Mesenchymal stem cell (in vitro differentiated cells and primary cell): ENCODE measurements around the gene BCR.

Experiments
- DNase-seq: peaks from one replicate; pipeline ENCODE4 v3.0.0-alpha.2; 2013
- H2AFZ ChIP-seq: one replicate; pipeline ENCODE4 v1.6.1; 2013; ENCODE audit warnings: low read depth, mild to moderate bottlenecking, control low read depth, inconsistent platforms, low read length, moderate library complexity
- H2AK5ac ChIP-seq: 2 replicates; pipeline ENCODE4 v1.6.1; 2013; ENCODE audit warnings: low read length, moderate library complexity, mild to moderate bottlenecking, inconsistent platforms; ENCODE audit not compliant: severe bottlenecking
- H2BK120ac ChIP-seq: one replicate; pipeline ENCODE4 v1.6.1; 2013; ENCODE audit warnings: low read depth, mild to moderate bottlenecking, inconsistent platforms, low read length, moderate library complexity
- H2BK12ac ChIP-seq, 2 experiments: one replicate each; pipeline ENCODE4 v1.6.1; 2013; ENCODE audit warnings: inconsistent platforms in 2 of 2, low read length in 2 of 2, mild to moderate bottlenecking in 2 of 2, moderate library complexity in 2 of 2, control low read depth in 1 of 2
- H2BK15ac ChIP-seq: one replicate; pipeline ENCODE4 v1.6.1; 2013; ENCODE audit warnings: mild to moderate bottlenecking, low read depth, inconsistent platforms; ENCODE audit not compliant: poor library complexity, severe bottlenecking
- H2BK5ac ChIP-seq: 2 replicates; pipeline ENCODE4 v1.6.1; 2013; ENCODE audit warnings: low read depth, mild to moderate bottlenecking, low read length, control low read depth, inconsistent platforms; ENCODE audit not compliant: poor library complexity, severe bottlenecking
- H3K14ac ChIP-seq, 2 experiments: one replicate each; pipeline ENCODE4 v1.6.1; 2013; ENCODE audit warnings: inconsistent platforms in 2 of 2, low read length in 2 of 2, control low read depth in 1 of 2, mild to moderate bottlenecking in 1 of 2, moderate library complexity in 1 of 2
- H3K18ac ChIP-seq, 2 experiments: one replicate each; pipeline ENCODE4 v1.6.1; 2013; ENCODE audit warnings: inconsistent platforms in 2 of 2, low read length in 2 of 2, control low read depth in 1 of 2, low read depth in 1 of 2, mild to moderate bottlenecking in 1 of 2
- H3K23ac ChIP-seq, 2 experiments: one replicate each; pipeline ENCODE4 v1.6.1; 2013; ENCODE audit warnings: inconsistent platforms in 2 of 2, low read length in 2 of 2, mild to moderate bottlenecking in 2 of 2, moderate library complexity in 2 of 2, control low read depth in 1 of 2
- H3K27ac ChIP-seq: 2 replicates; pipeline ENCODE4 v1.5.1; 2013; ENCODE audit warnings: mild to moderate bottlenecking, moderate library complexity, low read length, control low read depth, inconsistent platforms; ENCODE audit not compliant: poor library complexity, severe bottlenecking
- H3K27me3 ChIP-seq, 2 experiments: 2 replicates each; pipeline versions ENCODE4 v1.6.1 to v1.7.0; 2013; ENCODE audit warnings: low read length in 2 of 2, mild to moderate bottlenecking in 2 of 2, moderate library complexity in 2 of 2, control low read depth in 1 of 2, inconsistent platforms in 1 of 2; ENCODE audit not compliant: control insufficient read depth in 1 of 2, insufficient read depth in 1 of 2
- H3K36me3 ChIP-seq, 2 experiments: 2 replicates each; pipeline versions ENCODE4 v1.6.1 to v1.7.0; 2013; ENCODE audit warnings: low read length in 2 of 2, control low read depth in 1 of 2, inconsistent platforms in 1 of 2, low read depth in 1 of 2, mild to moderate bottlenecking in 1 of 2; ENCODE audit not compliant: insufficient read depth in 2 of 2, control insufficient read depth in 1 of 2
- H3K4ac ChIP-seq, 2 experiments: one replicate each; pipeline ENCODE4 v1.6.1; 2013; ENCODE audit warnings: inconsistent platforms in 2 of 2, low read length in 2 of 2, mild to moderate bottlenecking in 2 of 2, moderate library complexity in 2 of 2, control low read depth in 1 of 2, low read depth in 1 of 2
- H3K4me1 ChIP-seq: 2 replicates; pipeline ENCODE4 v1.6.1; 2013; ENCODE audit warnings: low read depth, low read length, control low read depth; ENCODE audit not compliant: control insufficient read depth, insufficient read depth
- H3K4me2 ChIP-seq: 2 replicates; pipeline ENCODE4 v1.6.1; 2013; ENCODE audit warnings: low read length, mild to moderate bottlenecking, inconsistent platforms; ENCODE audit not compliant: poor library complexity, severe bottlenecking
- H3K4me3 ChIP-seq, 2 experiments: 2 replicates each; pipeline versions ENCODE4 v1.5.1 to v1.7.0; 2013; ENCODE audit warnings: low read length in 2 of 2, mild to moderate bottlenecking in 2 of 2, control low read depth in 1 of 2, low read depth in 1 of 2; ENCODE audit not compliant: insufficient read depth in 1 of 2
- H3K79me1 ChIP-seq: replicated peaks from 2 replicates; pipeline ENCODE4 v1.6.1; 2013; ENCODE audit warnings: mild to moderate bottlenecking, control low read depth, low read length, inconsistent platforms; ENCODE audit not compliant: poor library complexity, severe bottlenecking
- H3K9ac ChIP-seq: 2 replicates; pipeline ENCODE4 v1.7.0; 2013; ENCODE audit warnings: mild to moderate bottlenecking, low read length, moderate library complexity
- H3K9me3 ChIP-seq: 2 replicates; pipeline ENCODE4 v1.7.0; 2013; ENCODE audit warnings: mild to moderate bottlenecking, low read length; ENCODE audit not compliant: control insufficient read depth
- H4K8ac ChIP-seq: one replicate; pipeline ENCODE4 v1.6.1; 2013; ENCODE audit warnings: inconsistent platforms, mild to moderate bottlenecking, low read length, moderate library complexity
- H4K91ac ChIP-seq: one replicate; pipeline ENCODE4 v1.6.1; 2013; ENCODE audit warnings: mild to moderate bottlenecking, low read length, inconsistent platforms
- WGBS: methylation state at CpG from one replicate; pipeline ENCODE4 v1.1.7; 2013; ENCODE audit warnings: mixed read lengths; 5-methylcytosine and 5-hydroxymethylcytosine counted together

Gene BCR

DNA sequence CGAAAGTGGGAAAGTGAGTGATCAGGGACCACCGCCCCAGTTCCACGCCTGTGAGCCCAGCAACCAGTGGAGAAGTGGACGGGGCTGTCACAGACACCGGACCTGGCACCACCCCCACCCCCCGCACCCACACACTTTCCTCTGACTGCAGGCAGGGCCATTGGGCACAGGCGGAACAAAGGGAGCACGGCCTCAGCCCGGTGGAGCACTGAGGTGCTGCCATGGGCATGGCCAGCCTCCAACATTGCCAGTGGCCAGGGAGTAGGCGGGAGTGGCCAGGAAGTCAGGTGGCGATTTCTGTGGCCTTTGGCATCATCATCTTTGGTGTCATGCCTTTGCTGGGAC lies 78.5 kb downstream of the BCR start:
- Histone ChIP-seq H2BK15ac (no peak overlapping the region), H3K18ac (no peak overlapping the region), H2BK120ac (no peak overlapping the region), H3K36me3 (peaks cover 44 to 79% of the 10 kb centered on the region in 2 experiments), H2AK5ac (no peak overlapping the region), H3K14ac (no peak overlapping the region), H3K23ac (no peak overlapping the region), H3K27ac (no peak overlapping the region), H2BK5ac (no peak overlapping the region), H4K8ac (no peak overlapping the region), H4K91ac (no peak overlapping the region), H3K4me2 (no peak overlapping the region), H3K4me1 (peaks cover 5% of the 10 kb centered on the region), H3K4me3 (no peak overlapping the region), H3K4ac (no peak overlapping the region), H3K9me3 (no peaks in the 10 kb centered on the region), H3K79me1 (peaks cover 34% of the 10 kb centered on the region), H3K9ac (no peak overlapping the region), H3K27me3 (no peaks in the 10 kb centered on the region), H2BK12ac (no peak overlapping the region), H2AFZ (no peak overlapping the region)
- over 99% methylated on average over 11 of the region's 11 CpGs for WGBS
- DNase-seq, result no peak

DNA sequence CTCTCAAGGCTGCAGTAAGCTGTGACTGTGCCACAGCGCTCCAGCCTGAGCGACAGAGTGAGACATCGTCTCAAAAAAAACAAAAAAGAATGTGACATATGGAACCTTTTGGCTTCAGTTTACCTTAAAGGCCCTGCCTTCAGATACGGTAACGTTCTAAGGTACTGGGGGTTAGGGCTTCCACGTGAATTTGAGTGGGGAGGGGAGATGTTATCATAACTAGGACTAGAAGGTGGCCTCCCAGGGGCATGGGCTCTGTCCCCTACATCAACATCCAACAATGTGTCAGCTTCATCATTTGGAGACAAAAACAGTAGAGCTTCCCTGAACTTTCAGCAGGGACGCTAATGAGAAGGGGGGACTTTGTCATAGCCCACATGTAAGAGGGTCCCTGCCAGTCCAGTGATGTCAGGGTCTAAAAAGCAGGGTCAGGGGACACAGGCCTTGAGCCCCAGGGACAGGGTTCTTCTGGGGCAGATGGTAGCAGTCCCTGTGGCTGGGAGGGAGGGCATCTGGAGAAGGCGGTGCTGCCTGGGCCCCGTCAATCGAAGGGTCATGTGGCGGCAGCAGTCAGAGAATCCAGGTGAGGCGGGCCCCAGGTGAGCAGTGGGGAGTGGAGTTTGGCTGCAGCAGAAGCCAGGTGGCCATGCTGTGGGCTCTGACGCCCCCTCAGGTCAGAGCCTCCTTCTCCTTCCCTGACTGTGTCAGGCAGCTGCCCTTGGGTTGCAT lies 79.8 kb downstream of the BCR start:
- no peak overlapping the region for H3K14ac ChIP-seq
- no peak overlapping the region for H2BK5ac ChIP-seq
- 88% methylated on average over 13 of the region's 13 CpGs for WGBS
- H3K23ac ChIP-seq, result no peak overlapping the region
- no peak overlapping the region for H2BK15ac ChIP-seq
- H3K9ac ChIP-seq, result no peak overlapping the region
- no peak overlapping the region for H2AK5ac ChIP-seq
- DNase-seq, result no peak
- H2BK12ac ChIP-seq, result no peak overlapping the region
- H4K91ac ChIP-seq, result no peak overlapping the region
- no peak overlapping the region for H3K4ac ChIP-seq
- H3K18ac ChIP-seq, result no peak overlapping the region
- H2AFZ ChIP-seq, result no peak overlapping the region
- H2BK120ac ChIP-seq, result no peak overlapping the region
- H4K8ac ChIP-seq, result no peak overlapping the region
- H3K27ac ChIP-seq, result no peak overlapping the region
- H3K9me3 ChIP-seq, result no peaks in the 10 kb centered on the region
- H3K4me1 ChIP-seq, result peaks cover 7% of the 10 kb centered on the region
- no peak overlapping the region for H3K4me2 ChIP-seq
- H3K4me3 ChIP-seq, result no peak overlapping the region
- no peaks in the 10 kb centered on the region for H3K27me3 ChIP-seq
- H3K36me3 ChIP-seq, result peaks cover 44 to 78% of the 10 kb centered on the region in 2 experiments
- peaks cover 34% of the 10 kb centered on the region for H3K79me1 ChIP-seq

DNA sequence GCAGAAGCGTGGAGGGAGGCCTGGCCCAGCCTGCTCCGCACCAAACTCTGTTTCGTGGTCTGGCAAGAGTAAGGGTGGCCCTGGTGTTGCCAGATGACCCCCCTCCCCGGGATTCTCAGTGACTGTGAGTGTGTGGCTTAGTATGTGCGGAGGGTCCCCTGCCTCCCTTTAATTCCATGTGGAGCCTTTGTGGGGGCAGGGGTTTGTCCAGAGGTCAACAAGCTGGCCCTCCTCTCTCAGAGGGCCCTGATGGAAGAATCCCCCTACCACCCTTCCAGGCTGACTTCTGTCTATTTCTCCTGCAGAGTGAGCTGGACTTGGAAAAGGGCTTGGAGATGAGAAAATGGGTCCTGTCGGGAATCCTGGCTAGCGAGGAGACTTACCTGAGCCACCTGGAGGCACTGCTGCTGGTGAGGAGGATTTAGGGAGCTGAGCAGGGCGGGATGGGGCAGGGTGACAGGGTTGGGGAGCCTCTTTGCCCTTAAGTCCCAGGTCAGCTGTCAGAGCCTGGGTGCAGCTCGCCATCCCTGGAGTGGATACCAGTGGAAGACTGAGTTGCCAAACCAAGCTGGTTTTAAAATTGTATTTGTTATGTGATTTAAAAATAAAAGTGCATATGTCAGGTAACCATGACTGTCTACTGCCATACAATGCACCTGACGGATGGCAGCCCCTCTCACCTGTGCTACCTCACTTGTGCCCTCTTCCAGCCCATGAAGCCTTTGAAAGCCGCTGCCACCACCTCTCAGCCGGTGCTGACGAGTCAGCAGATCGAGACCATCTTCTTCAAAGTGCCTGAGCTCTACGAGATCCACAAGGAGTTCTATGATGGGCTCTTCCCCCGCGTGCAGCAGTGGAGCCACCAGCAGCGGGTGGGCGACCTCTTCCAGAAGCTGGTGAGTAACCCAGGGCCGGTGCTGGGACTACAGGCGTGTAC lies 80.6 kb downstream of the BCR start:
- H3K27me3 ChIP-seq, result no peaks in the 10 kb centered on the region
- no peak overlapping the region for H3K14ac ChIP-seq
- H3K27ac ChIP-seq, result no peak overlapping the region
- H3K18ac ChIP-seq, result no peak overlapping the region
- no peak overlapping the region for H3K4ac ChIP-seq
- H3K23ac ChIP-seq, result no peak overlapping the region
- H2BK5ac ChIP-seq, result no peak overlapping the region
- H4K8ac ChIP-seq, result no peak overlapping the region
- no peak overlapping the region for H3K4me3 ChIP-seq
- no peak for DNase-seq
- H3K79me1 ChIP-seq, result peaks cover 31% of the 10 kb centered on the region
- no peak overlapping the region for H2AFZ ChIP-seq
- no peak overlapping the region for H2BK12ac ChIP-seq
- H2BK120ac ChIP-seq, result no peak overlapping the region
- WGBS, result 96% methylated on average over 18 of the region's 21 CpGs
- H3K4me1 ChIP-seq, result peaks cover 7% of the 10 kb centered on the region
- H3K9me3 ChIP-seq, result no peaks in the 10 kb centered on the region
- H3K36me3 ChIP-seq, result peaks cover 42 to 73% of the 10 kb centered on the region in 2 experiments
- no peak overlapping the region for H3K4me2 ChIP-seq
- no peak overlapping the region for H2BK15ac ChIP-seq
- H2AK5ac ChIP-seq, result no peak overlapping the region
- no peak overlapping the region for H4K91ac ChIP-seq
- H3K9ac ChIP-seq, result no peak overlapping the region

DNA sequence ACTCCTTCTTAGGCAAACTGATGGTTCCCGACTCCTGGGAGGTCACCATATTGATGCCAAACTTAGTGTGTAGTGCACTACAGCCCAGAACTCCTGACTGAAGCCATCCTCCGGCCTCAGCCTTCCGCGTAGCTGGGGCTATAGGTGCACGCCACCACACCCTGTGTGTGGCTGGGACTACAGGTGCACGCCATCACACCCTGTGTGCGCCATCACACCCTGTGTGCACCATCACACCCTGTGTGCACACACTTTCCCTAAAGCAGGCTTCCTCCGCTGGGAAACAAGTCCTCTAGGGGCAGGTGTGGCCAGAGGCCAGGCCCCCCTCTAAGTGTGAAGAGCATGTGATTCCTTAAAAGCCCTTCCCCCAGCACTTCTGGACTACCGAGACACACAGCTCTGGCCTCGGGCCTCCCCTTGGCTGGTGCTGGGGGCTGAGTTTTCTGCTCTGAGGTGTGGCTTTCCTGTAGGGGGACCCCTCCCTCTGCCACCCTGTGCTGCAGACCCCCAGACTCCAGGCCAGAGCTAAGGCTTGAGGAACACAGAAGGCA lies 81.7 kb downstream of the BCR start:
- H2BK12ac ChIP-seq, result no peak overlapping the region
- H3K14ac ChIP-seq, result no peak overlapping the region
- H2AFZ ChIP-seq, result no peak overlapping the region
- no peak overlapping the region for H3K4me2 ChIP-seq
- peaks cover 24% of the 10 kb centered on the region for H3K79me1 ChIP-seq
- H3K9me3 ChIP-seq, result no peaks in the 10 kb centered on the region
- H4K8ac ChIP-seq, result no peak overlapping the region
- H3K4me1 ChIP-seq, result peaks cover 7% of the 10 kb centered on the region
- no peak overlapping the region for H2BK15ac ChIP-seq
- H3K18ac ChIP-seq, result no peak overlapping the region
- H2AK5ac ChIP-seq, result no peak overlapping the region
- H2BK5ac ChIP-seq, result no peak overlapping the region
- no peak overlapping the region for H3K4ac ChIP-seq
- H2BK120ac ChIP-seq, result no peak overlapping the region
- no peak overlapping the region for H4K91ac ChIP-seq
- no peak overlapping the region for H3K27ac ChIP-seq
- no peaks in the 10 kb centered on the region for H3K27me3 ChIP-seq
- DNase-seq, result no peak
- H3K9ac ChIP-seq, result no peak overlapping the region
- no peak overlapping the region for H3K4me3 ChIP-seq
- H3K23ac ChIP-seq, result no peak overlapping the region
- WGBS, result 88% methylated on average over 10 of the region's 10 CpGs
- H3K36me3 ChIP-seq, result peaks cover 41 to 65% of the 10 kb centered on the region in 2 experiments
